K562 (cell line): ENCODE measurements around the gene AIF1. TPM values are rescaled to one million over a fixed set of nuclear protein-coding genes. Genes with fewer than 3 reads are reported as not detected.

Source experiments
- BCOR ChIP-seq: fragments of 450-650 bp; IDR thresholded peaks from 2 replicates; pipeline ENCODE4 v1.6.1; 2016
- EP400 ChIP-seq: fragments of 450-650 bp; IDR thresholded peaks from 2 replicates; pipeline ENCODE4 v1.6.1; 2017; ENCODE audit warnings: antibody characterized with exemption, mild to moderate bottlenecking, moderate library complexity
- HIVEP1 ChIP-seq: fragments of 250-450 bp; sonication (Bioruptor Pico); IDR thresholded peaks from 2 replicates; pipeline ENCODE4 v1.4.0; 2020; ENCODE audit warnings: mild to moderate bottlenecking
- SMARCC2 ChIP-seq: fragments of 450-650 bp; IDR thresholded peaks from 2 replicates; pipeline ENCODE4 v1.6.1; 2017; ENCODE audit warnings: antibody characterized with exemption, moderate library complexity, mild to moderate bottlenecking, low read depth
- SP1 ChIP-seq: sonication (generic); formaldehyde crosslinking; IDR thresholded peaks from 2 replicates; pipeline ENCODE4 v1.8.1; 2022; ENCODE audit warnings: mild to moderate bottlenecking, missing genetic modification reagents
- SRSF3 ChIP-seq: fragments of 200-400 bp; formaldehyde crosslinking; IDR thresholded peaks from 2 replicates; pipeline ENCODE4 v1.6.1; 2016; ENCODE audit warnings: mild to moderate bottlenecking, low read length, moderate library complexity; ENCODE audit not compliant: insufficient read depth
- TGIF2 ChIP-seq: sonication (generic); formaldehyde crosslinking; IDR thresholded peaks from 2 replicates; pipeline ENCODE4 v1.8.1; 2022; ENCODE audit warnings: mild to moderate bottlenecking, missing genetic modification reagents, moderate library complexity
- ZFP36 ChIP-seq: fragments of 150-350 bp; IDR thresholded peaks from 2 replicates; pipeline ENCODE4 v1.6.1; 2018; ENCODE audit warnings: low read length, low read depth; ENCODE audit not compliant: partially characterized antibody
- ZFPM2 ChIP-seq: fragments of 250-450 bp; sonication (Bioruptor Pico); IDR thresholded peaks from 2 replicates; pipeline ENCODE4 v1.5.1; 2022; ENCODE audit warnings: mild to moderate bottlenecking
- ZNF311 ChIP-seq: fragments of 250-450 bp; sonication (Bioruptor Pico); IDR thresholded peaks from 2 replicates; pipeline ENCODE4 v1.4.0; 2020; ENCODE audit warnings: mild to moderate bottlenecking, moderate library complexity
- polyA plus RNA-seq, 8 experiments: library from polyadenylated mRNA; depleted of rRNA in 4 of 8; stranded (reverse) in 5 of 8; unstranded in 3 of 8; fragments of >200 nt; fragmentation: Nextera tagmentation in 2 of 8; fragmentation: Illumina TruSeq in 1 of 8; extraction: Ambion mirVana in 2 of 8; extraction: Trizol in 1 of 8; gene quantifications; 2 replicates each; pipeline versions ENCODE4 v1.2.1 to v1.2.3, GENCODE V29; 2011 to 2014; ENCODE audit warnings: inconsistent platforms in 1 of 8, missing spikeins in 1 of 8
- total RNA-seq, 7 experiments: library from RNA; depleted of rRNA in 6 of 7; stranded (reverse); fragments of >200 nt in 6 of 7; fragmentation: Illumina TruSeq in 2 of 7; extraction: Trizol in 2 of 7; gene quantifications; 2 replicates each; pipeline versions ENCODE4 v1.2.1 to v1.2.3, GENCODE V29; 2011 to 2021; ENCODE audit warnings: low replicate concordance in 1 of 7
- TF ChIP-seq, protein P1 (sequence below): IDR thresholded peaks from 2 replicates; pipeline ENCODE4 v1.6.1; 2011; ENCODE audit warnings: borderline replicate concordance, low read depth, mild to moderate bottlenecking, moderate library complexity, low read length; ENCODE audit not compliant: insufficient read depth, poor library complexity, severe bottlenecking
- TF ChIP-seq, protein P2 (sequence below): fragments of 250-450 bp; sonication (Bioruptor Pico); IDR thresholded peaks from 2 replicates; pipeline ENCODE4 v1.5.0; 2020; ENCODE audit warnings: mild to moderate bottlenecking
- TF ChIP-seq, protein P3 (sequence below): IDR thresholded peaks from 2 replicates; pipeline ENCODE4 v1.6.1; 2014; ENCODE audit warnings: antibody characterized with exemption
- TF ChIP-seq, protein P4 (sequence below): fragments of 450-650 bp; IDR thresholded peaks from 2 replicates; pipeline ENCODE4 v1.6.1; 2018; ENCODE audit not compliant: partially characterized antibody
- TF ChIP-seq, protein P5 (sequence below): fragments of 450-650 bp; IDR thresholded peaks from 2 replicates; pipeline ENCODE4 v1.7.0; 2016; ENCODE audit warnings: borderline replicate concordance

AIF1 gene
- total and polyA plus RNA-seq, 9 of the 15 experiments (the other 6 are each of a cell fraction or from before 2014, with no cell fraction given): 9.4 to 33.4 (median 19.4) TPM

DNA sequence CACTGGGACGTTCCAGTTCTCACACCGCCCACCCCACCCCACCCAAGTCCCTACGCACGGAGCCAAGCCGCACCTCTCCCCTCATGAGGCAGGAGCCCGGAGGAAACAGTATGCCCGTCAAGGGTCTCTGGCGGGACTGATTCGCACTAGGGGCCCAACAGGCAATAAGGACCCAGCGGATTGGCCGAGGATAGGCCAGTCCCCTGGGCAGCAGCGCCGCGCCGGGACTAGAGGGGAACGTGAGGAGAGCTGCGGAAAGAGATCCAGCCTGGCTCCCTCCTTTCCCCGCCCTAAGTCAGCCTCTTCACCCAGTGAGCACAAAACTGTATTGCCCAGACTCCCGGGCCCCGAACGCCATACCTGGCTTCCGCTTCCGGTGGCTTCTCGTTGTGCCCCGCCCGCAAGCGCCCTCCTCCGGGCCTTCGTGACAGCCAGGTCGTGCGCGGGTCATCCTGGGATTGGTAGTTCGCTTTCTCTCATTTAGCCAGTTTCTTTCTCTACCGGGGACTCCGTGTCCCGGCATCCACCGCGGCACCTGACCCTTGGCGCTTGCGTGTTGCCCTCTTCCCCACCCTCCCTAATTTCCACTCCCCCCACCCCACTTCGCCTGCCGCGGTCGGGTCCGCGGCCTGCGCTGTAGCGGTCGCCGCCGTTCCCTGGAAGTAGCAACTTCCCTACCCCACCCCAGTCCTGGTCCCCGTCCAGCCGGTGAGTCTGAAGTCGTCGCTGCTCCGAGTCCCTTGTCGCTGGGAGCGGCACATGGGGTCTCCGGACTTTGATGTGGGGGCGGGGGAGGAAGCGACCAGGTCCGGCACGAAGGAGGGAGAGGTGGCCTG lies 50.7 kb downstream of the AIF1 start, which contains the start of gene CSNK2B (continued):
- TF ChIP-seq, protein P1, sequence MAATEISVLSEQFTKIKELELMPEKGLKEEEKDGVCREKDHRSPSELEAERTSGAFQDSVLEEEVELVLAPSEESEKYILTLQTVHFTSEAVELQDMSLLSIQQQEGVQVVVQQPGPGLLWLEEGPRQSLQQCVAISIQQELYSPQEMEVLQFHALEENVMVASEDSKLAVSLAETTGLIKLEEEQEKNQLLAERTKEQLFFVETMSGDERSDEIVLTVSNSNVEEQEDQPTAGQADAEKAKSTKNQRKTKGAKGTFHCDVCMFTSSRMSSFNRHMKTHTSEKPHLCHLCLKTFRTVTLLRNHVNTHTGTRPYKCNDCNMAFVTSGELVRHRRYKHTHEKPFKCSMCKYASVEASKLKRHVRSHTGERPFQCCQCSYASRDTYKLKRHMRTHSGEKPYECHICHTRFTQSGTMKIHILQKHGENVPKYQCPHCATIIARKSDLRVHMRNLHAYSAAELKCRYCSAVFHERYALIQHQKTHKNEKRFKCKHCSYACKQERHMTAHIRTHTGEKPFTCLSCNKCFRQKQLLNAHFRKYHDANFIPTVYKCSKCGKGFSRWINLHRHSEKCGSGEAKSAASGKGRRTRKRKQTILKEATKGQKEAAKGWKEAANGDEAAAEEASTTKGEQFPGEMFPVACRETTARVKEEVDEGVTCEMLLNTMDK: peak; percentile 92
- TF ChIP-seq TGIF2 (CRISPR knock-in tag): no peak
- TF ChIP-seq, protein P2, sequence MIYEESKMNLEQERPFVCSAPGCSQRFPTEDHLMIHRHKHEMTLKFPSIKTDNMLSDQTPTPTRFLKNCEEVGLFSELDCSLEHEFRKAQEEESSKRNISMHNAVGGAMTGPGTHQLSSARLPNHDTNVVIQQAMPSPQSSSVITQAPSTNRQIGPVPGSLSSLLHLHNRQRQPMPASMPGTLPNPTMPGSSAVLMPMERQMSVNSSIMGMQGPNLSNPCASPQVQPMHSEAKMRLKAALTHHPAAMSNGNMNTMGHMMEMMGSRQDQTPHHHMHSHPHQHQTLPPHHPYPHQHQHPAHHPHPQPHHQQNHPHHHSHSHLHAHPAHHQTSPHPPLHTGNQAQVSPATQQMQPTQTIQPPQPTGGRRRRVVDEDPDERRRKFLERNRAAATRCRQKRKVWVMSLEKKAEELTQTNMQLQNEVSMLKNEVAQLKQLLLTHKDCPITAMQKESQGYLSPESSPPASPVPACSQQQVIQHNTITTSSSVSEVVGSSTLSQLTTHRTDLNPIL (CRISPR knock-in tag): no peak
- TF ChIP-seq BCOR: peak; percentile 38; the same call in 1 of the 2 replicates
- TF ChIP-seq SMARCC2: no peak; the same call in 1 of the 2 replicates
- no peak for TF ChIP-seq SRSF3
- TF ChIP-seq, protein P3, sequence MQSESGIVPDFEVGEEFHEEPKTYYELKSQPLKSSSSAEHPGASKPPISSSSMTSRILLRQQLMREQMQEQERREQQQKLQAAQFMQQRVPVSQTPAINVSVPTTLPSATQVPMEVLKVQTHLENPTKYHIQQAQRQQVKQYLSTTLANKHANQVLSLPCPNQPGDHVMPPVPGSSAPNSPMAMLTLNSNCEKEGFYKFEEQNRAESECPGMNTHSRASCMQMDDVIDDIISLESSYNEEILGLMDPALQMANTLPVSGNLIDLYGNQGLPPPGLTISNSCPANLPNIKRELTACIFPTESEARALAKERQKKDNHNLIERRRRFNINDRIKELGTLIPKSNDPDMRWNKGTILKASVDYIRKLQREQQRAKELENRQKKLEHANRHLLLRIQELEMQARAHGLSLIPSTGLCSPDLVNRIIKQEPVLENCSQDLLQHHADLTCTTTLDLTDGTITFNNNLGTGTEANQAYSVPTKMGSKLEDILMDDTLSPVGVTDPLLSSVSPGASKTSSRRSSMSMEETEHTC: peak; percentile 56; the same call in 1 of the 2 replicates
- TF ChIP-seq SP1 (CRISPR knock-in tag): peak; percentile 89
- peak; percentile 80; the same call in 1 of the 2 replicates for TF ChIP-seq ZFPM2 (CRISPR knock-in tag)
- TF ChIP-seq, protein P4, sequence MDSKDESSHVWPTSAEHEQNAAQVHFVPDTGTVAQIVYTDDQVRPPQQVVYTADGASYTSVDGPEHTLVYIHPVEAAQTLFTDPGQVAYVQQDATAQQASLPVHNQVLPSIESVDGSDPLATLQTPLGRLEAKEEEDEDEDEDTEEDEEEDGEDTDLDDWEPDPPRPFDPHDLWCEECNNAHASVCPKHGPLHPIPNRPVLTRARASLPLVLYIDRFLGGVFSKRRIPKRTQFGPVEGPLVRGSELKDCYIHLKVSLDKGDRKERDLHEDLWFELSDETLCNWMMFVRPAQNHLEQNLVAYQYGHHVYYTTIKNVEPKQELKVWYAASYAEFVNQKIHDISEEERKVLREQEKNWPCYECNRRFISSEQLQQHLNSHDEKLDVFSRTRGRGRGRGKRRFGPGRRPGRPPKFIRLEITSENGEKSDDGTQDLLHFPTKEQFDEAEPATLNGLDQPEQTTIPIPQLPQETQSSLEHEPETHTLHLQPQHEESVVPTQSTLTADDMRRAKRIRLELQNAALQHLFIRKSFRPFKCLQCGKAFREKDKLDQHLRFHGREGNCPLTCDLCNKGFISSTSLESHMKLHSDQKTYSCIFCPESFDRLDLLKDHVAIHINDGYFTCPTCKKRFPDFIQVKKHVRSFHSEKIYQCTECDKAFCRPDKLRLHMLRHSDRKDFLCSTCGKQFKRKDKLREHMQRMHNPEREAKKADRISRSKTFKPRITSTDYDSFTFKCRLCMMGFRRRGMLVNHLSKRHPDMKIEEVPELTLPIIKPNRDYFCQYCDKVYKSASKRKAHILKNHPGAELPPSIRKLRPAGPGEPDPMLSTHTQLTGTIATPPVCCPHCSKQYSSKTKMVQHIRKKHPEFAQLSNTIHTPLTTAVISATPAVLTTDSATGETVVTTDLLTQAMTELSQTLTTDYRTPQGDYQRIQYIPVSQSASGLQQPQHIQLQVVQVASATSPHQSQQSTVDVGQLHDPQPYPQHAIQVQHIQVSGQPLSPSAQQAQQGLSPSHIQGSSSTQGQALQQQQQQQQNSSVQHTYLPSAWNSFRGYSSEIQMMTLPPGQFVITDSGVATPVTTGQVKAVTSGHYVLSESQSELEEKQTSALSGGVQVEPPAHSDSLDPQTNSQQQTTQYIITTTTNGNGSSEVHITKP: no peak
- TF ChIP-seq ZFP36: peak; percentile 22
- TF ChIP-seq, protein P5, sequence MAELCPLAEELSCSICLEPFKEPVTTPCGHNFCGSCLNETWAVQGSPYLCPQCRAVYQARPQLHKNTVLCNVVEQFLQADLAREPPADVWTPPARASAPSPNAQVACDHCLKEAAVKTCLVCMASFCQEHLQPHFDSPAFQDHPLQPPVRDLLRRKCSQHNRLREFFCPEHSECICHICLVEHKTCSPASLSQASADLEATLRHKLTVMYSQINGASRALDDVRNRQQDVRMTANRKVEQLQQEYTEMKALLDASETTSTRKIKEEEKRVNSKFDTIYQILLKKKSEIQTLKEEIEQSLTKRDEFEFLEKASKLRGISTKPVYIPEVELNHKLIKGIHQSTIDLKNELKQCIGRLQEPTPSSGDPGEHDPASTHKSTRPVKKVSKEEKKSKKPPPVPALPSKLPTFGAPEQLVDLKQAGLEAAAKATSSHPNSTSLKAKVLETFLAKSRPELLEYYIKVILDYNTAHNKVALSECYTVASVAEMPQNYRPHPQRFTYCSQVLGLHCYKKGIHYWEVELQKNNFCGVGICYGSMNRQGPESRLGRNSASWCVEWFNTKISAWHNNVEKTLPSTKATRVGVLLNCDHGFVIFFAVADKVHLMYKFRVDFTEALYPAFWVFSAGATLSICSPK: no peak
- TF ChIP-seq ZNF311: no peak
- no peak for TF ChIP-seq EP400
- peak; percentile 69; the same call in 1 of the 2 replicates for TF ChIP-seq HIVEP1 (CRISPR knock-in tag)
